Stimulated activated CD4-positive, alpha-beta T cell treated with anti-CD3 and anti-CD28 coated beads, Interleukin-12 subunit alpha, Interleukin-12 subunit beta, amount 100 ng/mL, for 24 hours (primary cell): ENCODE data around the gene ACOT12.
"Not testable (repeated sequence)": the region's sequence is repeated elsewhere in the genome, so short reads cannot be mapped to it uniquely, and the experiment has no call there.

Experiments used
- DNase-seq, 2 experiments: peaks; one replicate each; pipeline ENCODE4 v3.0.0-alpha.2; 2020; ENCODE audit warnings: low read depth in 2 of 2

Gene ACOT12

DNA sequence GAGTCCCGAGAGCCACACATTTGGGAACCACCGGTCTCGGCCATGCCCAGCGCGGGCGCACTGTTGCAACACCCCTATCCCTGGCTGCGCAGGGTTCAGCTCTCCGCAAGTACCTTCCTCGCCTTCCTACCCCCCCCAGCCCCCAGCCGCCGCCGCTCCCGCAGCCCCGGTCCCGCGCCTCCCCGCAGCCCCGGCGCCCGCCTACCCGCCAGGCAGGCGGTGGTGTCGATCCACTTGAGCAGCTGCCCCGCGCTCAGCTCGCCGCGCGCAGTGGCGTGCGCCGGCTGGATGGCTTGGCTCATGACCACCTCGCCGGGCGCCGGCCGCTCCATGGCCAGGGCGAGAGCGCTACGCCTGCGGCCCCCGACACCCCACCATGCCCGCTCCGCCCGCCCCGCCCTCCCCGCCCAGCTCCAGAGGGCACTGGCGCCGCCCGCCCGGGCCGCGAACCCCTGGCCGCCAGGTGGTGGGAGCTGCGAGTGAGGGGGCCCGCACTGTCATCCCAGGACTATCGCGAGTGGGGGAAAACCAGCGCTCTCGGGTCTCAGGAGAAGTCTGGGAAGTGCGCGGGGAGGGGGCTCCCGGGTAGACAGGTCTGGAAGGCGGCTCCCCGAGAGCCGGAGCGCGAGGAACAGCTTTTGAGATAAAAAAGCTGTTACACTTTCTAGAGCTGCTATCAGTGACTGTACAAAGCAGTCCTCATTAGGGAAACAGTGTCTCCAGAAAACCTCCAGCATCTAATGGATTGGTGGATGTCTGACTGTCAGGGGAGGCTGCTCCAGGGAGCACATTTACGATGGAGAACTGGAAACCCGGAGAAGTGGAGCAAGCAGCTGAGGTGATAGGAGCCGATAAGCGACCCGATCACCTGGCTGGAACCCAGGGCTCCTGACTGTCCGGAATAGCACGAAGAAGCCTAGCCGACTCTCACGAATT is at the start of gene ACOT12:
Gene ACOT12, minus strand, starts transcription at position 352 of the 936 bp plus-strand sequence. Its CDS starts 20 bp downstream, at position 332.
- DNase-seq = no peak

DNA sequence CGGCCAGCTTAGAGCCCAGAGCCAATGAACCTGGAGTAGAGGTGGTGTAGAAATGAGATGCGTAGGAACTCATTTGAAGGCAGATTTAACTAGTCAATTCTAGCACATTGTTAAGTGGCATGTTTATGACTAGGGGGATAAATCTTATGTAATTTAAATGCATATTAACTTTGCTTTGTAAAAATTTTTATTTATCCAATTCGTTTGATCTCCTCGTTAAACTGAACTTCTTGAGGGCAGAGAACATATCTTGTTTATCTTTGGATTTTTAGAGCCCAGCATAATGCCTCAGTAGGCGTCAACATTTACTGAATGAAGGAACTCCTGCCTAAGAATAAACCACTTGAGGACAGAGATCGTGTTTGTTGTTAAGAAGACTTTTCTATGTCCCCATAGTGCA is 41.1 kb upstream of the ACOT12 start:
- no peak for DNase-seq

DNA sequence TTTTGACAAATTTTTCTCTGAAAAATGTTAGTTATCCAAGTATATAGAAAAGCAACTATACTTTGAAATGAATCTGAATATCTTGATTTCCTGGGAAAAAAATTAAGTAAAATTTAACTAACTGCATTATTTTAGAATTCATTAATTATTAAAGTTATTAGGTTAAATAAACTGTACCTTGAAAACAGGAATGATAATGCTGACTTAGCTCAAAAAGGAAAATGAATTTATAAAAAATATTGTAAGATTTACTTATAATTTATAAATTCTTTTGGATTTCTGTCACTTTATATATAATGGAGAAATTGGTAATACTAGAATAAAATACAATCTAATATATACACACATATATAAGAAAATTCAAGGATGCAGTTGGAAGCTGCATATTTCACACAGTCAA is 36.1 kb upstream of the ACOT12 start:
- no peak for DNase-seq

DNA sequence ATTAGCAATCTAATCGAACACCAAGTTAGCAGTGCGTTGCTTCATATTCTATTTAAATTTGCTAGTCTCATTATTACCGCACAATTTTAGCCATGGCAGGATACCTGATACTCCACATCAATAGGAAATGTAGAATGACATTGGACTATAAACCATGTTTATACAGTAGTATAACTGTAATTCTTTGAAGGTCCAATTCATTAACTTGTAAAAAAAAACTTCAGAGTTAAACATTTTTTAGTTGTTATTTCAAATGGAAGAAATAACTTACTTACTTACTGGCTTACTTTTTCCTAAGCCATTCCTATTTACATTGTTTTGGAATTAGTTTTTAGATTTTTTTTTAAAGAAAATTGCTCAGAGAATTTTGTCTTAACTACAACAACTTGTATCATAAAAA is 35.4 kb upstream of the ACOT12 start:
- no peak for DNase-seq

DNA sequence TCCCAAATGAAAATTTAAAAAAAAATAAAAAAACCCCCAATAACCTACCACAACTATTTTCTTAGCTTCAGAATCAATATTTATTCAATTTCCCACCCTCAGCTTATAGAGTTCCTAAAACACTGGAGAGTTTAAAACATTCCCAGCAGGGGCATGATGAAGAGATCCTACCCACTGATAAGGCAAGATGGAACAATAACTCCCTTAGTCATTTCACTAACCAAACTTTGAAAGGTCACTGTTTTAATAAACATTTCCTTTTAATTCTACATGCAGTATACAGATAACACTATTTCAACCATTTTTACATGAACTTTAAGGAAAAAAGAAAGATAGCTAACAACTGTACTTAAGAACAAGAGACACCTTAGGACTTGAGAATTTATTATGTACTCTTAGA is 34.9 kb upstream of the ACOT12 start:
- no peak for DNase-seq

DNA sequence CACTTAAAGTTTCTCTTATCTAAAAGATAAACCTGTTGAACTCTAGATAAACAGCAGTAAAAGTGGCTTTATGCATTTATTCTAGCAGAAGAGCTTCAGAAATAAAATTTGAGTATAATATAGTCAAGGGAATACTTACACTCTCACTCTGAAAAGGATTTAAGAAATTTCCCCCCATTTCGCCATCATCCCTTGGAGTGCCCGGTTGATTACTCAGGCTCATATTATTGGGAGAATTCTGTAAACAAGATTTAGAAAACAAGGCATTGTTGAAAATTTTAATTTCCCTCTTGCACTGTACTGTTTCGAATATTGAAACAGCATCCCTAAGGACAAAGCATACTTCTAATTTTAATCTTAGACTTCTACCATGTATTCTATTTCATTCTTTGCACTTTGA is 34.5 kb upstream of the ACOT12 start:
- no peak for DNase-seq

DNA sequence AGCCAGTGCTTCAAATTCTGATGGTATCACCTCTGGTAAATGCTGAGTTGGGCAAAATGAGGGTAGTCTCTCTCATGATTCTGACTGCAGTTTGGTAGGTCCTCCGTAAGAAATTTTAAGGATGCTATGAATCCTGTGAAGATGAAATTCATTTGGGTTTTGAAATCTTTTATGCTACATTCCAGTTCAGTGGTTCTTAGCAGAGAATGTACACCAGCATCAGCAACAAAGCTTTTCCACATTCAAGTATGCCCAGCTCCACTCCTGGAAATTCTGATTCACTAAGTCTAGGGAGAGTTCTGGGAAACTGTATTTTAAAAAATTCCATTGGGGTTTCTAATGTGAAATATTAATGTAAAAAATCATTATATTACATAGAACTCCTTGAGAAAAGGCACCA is 33.6 kb upstream of the ACOT12 start:
- DNase-seq = no peak

DNA sequence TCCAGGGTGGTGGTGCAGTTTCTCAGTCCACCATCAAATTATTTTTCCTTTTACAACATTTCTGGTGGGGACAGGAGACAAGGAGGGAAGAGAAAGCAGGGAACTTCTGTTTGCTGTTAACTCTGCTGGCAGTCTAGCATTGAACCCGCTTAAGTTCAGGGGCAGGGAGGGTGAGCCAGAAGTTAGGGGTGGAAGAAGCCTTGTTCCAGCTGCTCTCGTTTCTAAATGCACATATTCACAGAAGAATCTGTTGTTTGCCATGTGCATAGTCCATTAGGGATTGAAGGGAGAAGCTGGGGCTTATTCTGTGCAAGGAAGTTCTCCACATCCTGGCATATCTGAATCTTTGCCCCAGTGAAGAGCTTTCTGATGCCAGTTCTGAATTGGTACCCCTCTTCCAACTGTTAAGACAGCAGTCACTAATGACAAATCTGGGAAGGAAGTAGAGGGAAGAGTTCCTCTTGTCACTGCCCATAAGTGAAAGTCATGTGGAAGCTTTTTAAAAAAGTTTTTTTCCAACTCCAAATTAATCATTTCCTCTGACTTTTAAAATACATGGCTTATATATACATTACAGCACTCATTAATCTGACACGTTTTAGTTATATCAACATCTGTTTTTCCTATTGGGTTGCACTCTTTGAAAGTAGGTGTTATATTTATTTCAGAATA is 32.6 kb upstream of the ACOT12 start:
- DNase-seq = no peak

DNA sequence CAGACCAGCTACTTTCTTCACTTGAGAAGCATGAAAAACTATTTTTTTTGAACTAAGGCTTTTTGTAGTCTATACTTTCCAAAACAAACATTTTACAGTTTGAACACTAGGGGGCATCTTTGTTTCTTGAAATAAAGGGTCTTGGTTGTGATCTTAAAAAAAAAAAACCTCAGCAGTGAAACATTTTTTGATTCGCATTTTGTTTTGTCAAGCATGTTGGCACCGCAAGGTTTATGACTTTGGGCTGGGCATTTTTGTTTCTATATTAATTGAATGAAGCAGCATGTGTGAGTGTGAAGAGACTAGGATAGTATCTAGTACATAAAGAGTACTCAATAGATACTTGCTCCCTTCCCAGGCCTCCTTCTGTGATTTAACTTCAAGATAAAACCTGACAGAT is 31.6 kb upstream of the ACOT12 start:
- DNase-seq = no peak

DNA sequence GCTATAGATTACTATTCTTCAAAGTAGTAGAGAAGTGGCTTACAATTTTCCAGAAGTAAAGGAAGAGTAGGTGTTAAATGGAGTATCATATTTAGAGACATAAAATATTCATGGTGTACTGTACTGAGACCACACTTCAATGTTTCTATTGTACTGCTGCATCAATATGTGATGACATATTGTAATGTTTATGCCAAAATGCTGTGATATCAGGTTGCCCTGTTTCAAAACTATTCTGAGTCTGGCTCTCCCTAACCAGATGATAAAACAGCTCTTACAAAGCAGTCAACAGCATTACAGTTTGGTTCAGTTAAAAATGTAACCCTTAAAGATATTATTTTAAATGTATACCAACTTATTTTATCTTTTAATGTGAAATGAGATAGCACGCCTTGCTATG is 30.8 kb upstream of the ACOT12 start:
- DNase-seq = no peak

DNA sequence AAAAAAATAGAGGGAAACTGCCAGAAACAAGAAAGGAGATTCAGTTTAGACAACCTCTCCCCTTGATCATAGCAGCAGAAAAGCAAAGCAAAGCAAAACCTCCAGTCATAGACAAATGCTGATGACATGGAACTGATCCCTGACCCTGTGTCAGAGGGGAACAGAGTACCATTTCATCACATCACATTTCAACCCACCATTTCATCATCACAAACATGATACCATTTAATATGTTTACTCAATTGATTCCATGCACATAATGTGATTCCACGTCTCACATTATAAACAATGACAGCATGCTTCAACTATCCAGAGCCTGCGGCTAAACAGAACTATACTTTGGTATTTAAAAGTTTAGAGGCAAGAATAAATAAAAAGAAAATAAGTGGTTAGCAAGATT is 28.7 kb upstream of the ACOT12 start:
- DNase-seq = no peak

DNA sequence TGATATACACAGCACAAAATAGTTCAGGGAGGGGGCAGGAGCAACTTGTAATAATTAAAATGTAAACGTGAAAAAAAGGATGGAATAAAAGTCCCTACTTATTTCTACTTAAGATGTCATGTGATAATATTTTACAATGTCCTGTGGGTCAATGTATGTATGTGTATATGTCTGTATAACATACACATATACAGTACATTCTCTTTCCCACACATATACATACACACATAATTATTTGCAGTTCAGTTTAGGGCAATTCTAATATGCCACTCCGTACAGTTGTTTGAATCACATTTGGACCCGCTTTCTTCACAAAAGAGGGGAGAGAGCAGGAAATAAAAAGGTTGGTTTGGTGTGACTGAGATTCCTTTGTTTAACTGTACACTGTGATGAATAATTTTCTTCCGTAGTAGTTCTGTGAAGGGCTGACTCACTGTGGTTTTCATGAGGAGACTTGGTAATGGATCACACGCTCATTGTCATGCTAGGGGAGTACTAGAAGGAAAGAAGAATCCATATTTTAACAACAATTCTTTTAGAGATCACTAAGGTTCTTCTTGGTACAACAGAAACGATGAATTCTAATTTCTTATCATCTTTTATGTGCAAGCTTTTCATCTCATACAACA is 26.2 kb upstream of the ACOT12 start:
- DNase-seq = no peak

DNA sequence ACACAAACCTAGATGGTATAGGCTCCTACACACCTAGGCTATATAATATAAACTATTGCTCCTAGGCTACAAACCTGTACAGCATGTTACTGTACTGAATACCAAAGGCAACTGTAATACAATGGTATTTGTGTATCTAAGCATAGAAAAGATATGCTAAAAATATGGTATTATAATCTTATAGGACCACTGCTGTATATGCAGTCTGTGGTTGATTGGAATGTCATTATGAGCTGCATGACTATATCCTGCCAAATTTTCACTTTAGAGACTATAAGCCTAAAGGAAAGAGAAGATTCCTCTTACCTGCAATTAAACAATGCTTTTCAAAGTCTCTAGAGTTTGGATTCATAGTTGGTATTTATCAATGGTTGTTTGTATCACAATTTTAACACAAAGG is 24.7 kb upstream of the ACOT12 start:
- DNase-seq = no peak

DNA sequence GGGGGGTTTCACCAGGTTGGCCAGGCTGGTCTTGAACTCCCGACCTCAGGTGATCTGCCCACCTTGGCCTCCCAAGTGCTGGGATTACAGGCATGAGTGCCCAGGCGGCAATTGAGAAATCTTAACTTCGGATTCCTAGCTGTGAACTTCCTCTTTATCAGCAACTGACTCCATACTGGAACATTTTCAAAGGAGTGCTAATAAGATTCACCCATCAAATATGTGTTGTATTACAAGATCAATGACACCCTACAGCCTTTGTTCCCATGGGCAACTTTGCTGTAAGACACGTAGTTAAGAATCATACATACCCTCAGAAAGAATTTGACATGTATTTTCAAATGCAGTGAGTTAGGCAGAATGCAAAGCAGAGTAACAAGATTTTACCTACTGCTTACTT is 23.1 kb upstream of the ACOT12 start:
- no peak for DNase-seq

DNA sequence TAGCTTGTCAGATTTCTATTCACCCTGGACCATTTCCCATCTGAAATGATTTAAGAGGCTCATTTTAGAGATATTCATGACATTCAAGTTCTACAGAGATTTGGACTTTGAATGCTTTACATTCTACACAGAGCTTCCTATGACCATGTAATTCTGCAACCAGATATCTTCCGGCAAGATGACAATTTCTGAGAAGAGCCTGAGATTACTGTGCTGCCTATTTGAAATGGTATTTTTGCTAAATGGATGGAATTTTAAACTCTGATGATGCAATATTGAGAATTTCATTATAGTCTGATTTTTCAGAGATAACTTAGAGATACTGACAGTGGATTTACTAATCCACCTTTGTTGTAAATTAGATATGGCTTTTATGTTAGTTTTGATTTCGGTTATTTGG is 16.0 kb upstream of the ACOT12 start:
- no peak for DNase-seq

DNA sequence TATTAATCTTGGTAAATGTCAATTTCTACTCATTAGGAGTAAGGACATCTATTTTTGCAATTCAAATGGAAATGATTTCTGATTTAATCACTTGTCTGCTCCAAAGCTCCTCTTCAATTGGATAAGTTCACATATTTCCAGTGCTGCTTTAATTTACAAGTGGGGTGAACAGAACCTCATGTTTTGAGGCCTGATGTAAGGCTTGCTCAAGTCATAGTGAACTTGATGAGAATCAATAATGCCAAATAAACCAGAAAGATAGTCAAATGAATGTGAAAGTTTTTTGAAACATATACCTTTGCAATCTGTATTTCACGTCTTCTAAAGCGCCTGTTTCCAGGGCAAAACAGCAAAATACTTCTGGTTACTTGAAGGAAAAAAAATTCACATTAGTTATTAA is 15.4 kb upstream of the ACOT12 start:
- DNase-seq = no peak

DNA sequence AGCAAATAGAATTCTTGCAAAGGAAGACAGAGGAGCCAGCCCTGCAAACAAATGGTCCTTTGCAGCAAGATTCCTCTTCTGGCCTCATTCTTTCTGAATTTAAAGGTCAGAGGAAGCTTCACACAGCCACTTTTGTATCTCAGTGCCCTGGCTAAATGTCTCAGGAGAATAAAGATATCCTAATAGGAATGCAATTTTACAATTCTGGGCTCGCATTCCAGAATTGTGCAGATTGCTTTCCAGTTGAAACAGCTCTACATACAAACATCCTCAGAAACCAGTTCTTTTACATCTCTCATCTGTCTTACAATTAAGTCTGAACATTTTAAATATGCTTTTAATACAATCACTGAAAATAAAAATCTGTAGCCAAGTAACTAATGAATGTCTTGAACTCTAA is 14.6 kb upstream of the ACOT12 start:
- no peak for DNase-seq

DNA sequence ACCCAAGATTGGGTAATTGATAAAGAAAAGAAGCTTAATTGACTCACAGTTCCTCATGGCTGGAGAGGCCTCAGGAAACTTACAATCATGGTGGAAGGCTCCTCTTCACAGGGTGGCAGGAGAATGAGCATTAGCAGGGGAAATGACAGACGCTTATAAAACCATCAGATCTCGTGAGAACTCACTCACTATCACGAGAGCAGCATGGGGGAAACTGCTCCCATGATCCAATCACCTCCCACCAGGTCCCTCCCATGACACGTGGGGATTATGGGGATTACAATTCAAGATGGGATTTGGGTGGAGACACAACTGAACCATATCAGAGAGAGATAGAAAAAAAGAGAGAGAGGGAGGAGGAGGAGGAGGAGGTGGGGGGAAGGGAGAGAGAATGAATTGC is 13.9 kb upstream of the ACOT12 start:
- not testable (repeated sequence) for DNase-seq

DNA sequence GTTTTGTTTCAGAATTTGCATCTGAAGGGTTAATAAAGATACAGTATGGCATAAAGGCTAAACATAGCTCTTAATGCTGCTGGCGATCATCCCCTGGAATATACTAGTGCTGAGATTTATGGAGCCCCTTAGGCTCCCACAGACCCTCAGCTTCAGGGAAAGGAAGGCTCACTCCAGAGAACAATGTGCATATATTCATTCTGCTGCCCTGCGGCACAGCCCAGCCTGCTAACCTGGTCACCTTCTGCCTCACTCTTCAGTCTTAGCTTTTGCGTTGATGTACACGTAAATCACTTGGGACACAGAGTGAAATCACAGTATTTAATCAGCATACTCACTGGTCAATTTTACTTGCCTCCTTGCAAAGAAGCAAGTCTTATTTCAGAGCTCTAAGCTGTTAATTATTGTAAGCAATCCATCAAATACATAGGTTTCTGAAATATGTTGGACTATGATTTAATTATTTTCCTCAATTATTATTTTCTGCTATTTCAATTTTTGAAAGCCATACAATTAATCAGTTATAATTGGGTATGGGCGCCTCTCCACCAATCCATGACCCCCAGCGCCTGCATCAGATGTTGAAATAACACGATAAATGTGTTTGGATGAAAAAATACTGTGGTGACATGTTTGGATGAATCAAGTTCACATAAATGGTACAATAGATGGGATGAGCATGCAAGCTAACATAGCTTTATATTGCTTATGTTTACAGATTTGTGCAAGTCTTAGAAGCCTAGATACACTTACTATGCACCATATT is 11.4 kb upstream of the ACOT12 start:
- no peak for DNase-seq

DNA sequence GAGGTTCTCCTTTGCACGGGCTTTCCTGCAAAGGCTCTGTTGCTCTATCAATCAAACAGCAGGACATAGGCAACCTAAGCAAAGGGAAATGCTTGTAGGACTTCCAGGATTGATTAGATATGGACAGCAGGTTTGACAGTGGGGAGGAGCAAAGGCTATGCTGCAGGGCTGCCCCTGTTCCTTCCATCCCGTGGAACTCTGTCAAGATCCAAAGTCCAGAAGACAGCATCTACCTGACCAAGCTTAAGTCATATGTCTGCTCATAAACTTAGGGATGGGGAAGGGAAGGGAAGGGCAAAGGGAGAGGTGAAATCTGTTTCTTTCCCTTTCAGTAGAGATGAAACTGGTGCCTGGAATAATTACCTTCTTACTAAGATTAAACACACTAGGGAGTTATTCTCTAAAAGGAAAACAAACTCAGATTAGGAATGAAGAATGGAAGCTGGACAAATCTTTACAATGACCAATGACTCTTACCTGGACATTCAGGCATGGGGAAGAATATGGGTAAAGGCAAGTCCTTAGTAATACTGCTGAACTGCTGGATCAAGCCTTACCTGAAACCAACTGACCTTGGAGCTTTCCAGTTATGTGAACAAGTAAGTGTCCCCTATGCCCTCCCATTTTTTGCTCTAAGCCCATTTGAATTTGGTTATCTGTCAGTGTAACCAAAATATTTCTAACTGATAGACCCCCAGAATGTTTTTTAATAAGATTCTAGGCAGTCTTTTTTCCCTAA is 8.4 kb upstream of the ACOT12 start:
- DNase-seq = no peak

DNA sequence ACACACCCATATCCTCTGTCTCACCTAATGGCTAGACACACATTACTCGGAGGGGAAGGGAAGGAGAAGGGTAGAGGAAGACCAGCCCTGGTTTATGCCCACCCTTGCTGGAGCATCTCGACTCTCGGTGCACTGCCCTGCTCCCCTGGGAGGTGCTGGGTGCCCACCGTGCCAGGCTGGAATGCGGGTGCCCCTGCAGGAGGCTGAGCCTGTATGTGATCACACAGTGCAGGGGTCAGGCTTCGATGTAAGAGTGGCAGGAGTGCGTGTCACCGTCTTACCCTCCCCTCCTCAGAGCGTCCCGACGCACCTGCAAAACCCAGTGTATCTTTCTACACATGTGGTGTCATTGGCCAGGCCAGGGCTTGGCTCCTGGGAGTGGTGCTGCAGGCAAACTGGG is 7.3 kb upstream of the ACOT12 start:
- no peak for DNase-seq
